NCI-H69 (cell line): ENCODE measurements around the gene ZBTB40.

Experiments used
- DNase-seq: peaks from one replicate; lab custom pipeline; 2025; lab: John Stamatoyannopoulos, UW

ZBTB40 gene

GRCh38 chr1:22507587-22507986 lies 55.9 kb downstream of the ZBTB40 start:
- peak; percentile 98 for DNase-seq

- peak; percentile 58 for DNase-seq
Observed at GRCh38 chr1:22508329-22508728, 56.7 kb downstream of the ZBTB40 start.

- peak; percentile 79 for DNase-seq
Observed at GRCh38 chr1:22508991-22509390, 57.3 kb downstream of the ZBTB40 start.

GRCh38 chr1:22509815-22510214 lies 58.2 kb downstream of the ZBTB40 start:
- DNase-seq, result no peak

GRCh38 chr1:22512873-22513272 lies 61.2 kb downstream of the ZBTB40 start:
- DNase-seq, result no peak

- DNase-seq, result no peak
Observed at GRCh38 chr1:22516906-22517571, 65.4 kb downstream of the ZBTB40 start.

- peak; percentile 49 for DNase-seq
Observed at GRCh38 chr1:22517956-22518355, 66.3 kb downstream of the ZBTB40 start.

- peak; percentile 35 for DNase-seq
Observed at GRCh38 chr1:22518379-22518778, 66.7 kb downstream of the ZBTB40 start.

- DNase-seq, result no peak
Observed at GRCh38 chr1:22520871-22521270, 69.2 kb downstream of the ZBTB40 start.

GRCh38 chr1:22521692-22522091 lies 70.0 kb downstream of the ZBTB40 start:
- no peak for DNase-seq

GRCh38 chr1:22522221-22522743 lies 70.6 kb downstream of the ZBTB40 start:
- no peak for DNase-seq

GRCh38 chr1:22524481-22524880 lies 72.8 kb downstream of the ZBTB40 start:
- DNase-seq, result no peak

- no peak for DNase-seq
Observed at GRCh38 chr1:22525211-22525610, 73.6 kb downstream of the ZBTB40 start.

GRCh38 chr1:22525646-22526045 lies 74.0 kb downstream of the ZBTB40 start:
- DNase-seq, result no peak

- DNase-seq, result no peak
Observed at GRCh38 chr1:22526098-22526497, 74.4 kb downstream of the ZBTB40 start.

GRCh38 chr1:22526677-22527076 lies 75.0 kb downstream of the ZBTB40 start:
- no peak for DNase-seq

- DNase-seq, result no peak
Observed at GRCh38 chr1:22527122-22527521, 75.5 kb downstream of the ZBTB40 start.

- DNase-seq, result peak; percentile 98
Observed at GRCh38 chr1:22527555-22528296, 76.1 kb downstream of the ZBTB40 start.

GRCh38 chr1:22528451-22528850 lies 76.8 kb downstream of the ZBTB40 start:
- DNase-seq, result no peak

- DNase-seq, result no peak
Observed at GRCh38 chr1:22529901-22530621, 78.4 kb downstream of the ZBTB40 start.

- no peak for DNase-seq
Observed at GRCh38 chr1:22530715-22531114, 79.1 kb downstream of the ZBTB40 start.

- no peak for DNase-seq
Observed at GRCh38 chr1:22531251-22531650, 79.6 kb downstream of the ZBTB40 start.
